ENCODE measurements around the gene AGBL4.

AGBL4 gene

GRCh38 chr1:49125746-49126145 lies 898.0 kb downstream of the AGBL4 start:
- Histone ChIP-seq H3K27me3 (ENCODE audit: insufficient read depth, low read length, poor library complexity) (no peaks in the 10 kb centered on the region), H3K4me2 (ENCODE audit: insufficient read depth, low read length) (no peak overlapping the region), H2AFZ (ENCODE audit: low read depth, low read length) (no peak overlapping the region), H3K4me1 (ENCODE audit: insufficient read depth, low read length) (no peaks in the 10 kb centered on the region), H3K9me3 (ENCODE audit: insufficient read depth, low read length, severe bottlenecking) (no peaks in the 10 kb centered on the region), H3K9ac (ENCODE audit: low read depth, low read length) (no peak overlapping the region), H3K27ac (ENCODE audit: low read length) (no peak overlapping the region), H3K79me2 (ENCODE audit: insufficient read depth, low read length) (no peaks in the 10 kb centered on the region), H4K20me1 (ENCODE audit: insufficient read depth, low read length) (no peaks in the 10 kb centered on the region), H3K36me3 (ENCODE audit: insufficient read depth, low read length) (no peaks in the 10 kb centered on the region), H3K4me3 (ENCODE audit: low read depth in 1 of 2, low read length in 2 of 2) (no peak overlapping the region)
- TF ChIP-seq CTCF (IDR thresholded peaks at IDR 0.05; ENCODE audit: borderline replicate concordance, extremely low read depth, low read length, poor library complexity, severe bottlenecking) (no peak), EZH2 (IDR thresholded peaks at IDR 0.05; ENCODE audit: borderline replicate concordance, low read depth, low read length, severe bottlenecking) (no peak)
- DNase-seq: no peak
- ATAC-seq (ENCODE audit: insufficient read depth, low read depth): no peak

GRCh38 chr1:49111931-49112330 lies 911.8 kb downstream of the AGBL4 start:
- DNase-seq (no peak), ATAC-seq (ENCODE audit: insufficient read depth, low read depth) (no peak)
- Histone ChIP-seq H3K79me2 (ENCODE audit: insufficient read depth, low read length) (no peaks in the 10 kb centered on the region), H3K4me3 (ENCODE audit: low read depth in 1 of 2, low read length in 2 of 2) (no peak overlapping the region), H3K4me1 (ENCODE audit: insufficient read depth, low read length) (no peaks in the 10 kb centered on the region), H3K4me2 (ENCODE audit: insufficient read depth, low read length) (no peak overlapping the region), H3K9ac (ENCODE audit: low read depth, low read length) (no peak overlapping the region), H4K20me1 (ENCODE audit: insufficient read depth, low read length) (no peaks in the 10 kb centered on the region), H3K27me3 (ENCODE audit: insufficient read depth, low read length, poor library complexity) (no peaks in the 10 kb centered on the region), H3K36me3 (ENCODE audit: insufficient read depth, low read length) (no peaks in the 10 kb centered on the region), H3K27ac (ENCODE audit: low read length) (no peak overlapping the region), H3K9me3 (ENCODE audit: insufficient read depth, low read length, severe bottlenecking) (no peaks in the 10 kb centered on the region), H2AFZ (ENCODE audit: low read depth, low read length) (no peak overlapping the region)
- no peak for TF ChIP-seq CTCF (IDR thresholded peaks at IDR 0.05; ENCODE audit: borderline replicate concordance, extremely low read depth, low read length, poor library complexity, severe bottlenecking)
- TF ChIP-seq EZH2 (IDR thresholded peaks at IDR 0.05; ENCODE audit: borderline replicate concordance, low read depth, low read length, severe bottlenecking): no peak

- TF ChIP-seq EZH2 (IDR thresholded peaks at IDR 0.05; ENCODE audit: borderline replicate concordance, low read depth, low read length, severe bottlenecking): no peak
- H3K4me3 ChIP-seq (ENCODE audit: low read depth in 1 of 2, low read length in 2 of 2): no peak overlapping the region
- H3K27ac ChIP-seq (ENCODE audit: low read length): no peak overlapping the region
- H3K79me2 ChIP-seq (ENCODE audit: insufficient read depth, low read length): no peaks in the 10 kb centered on the region
- H3K4me1 ChIP-seq (ENCODE audit: insufficient read depth, low read length): no peaks in the 10 kb centered on the region
- H2AFZ ChIP-seq (ENCODE audit: low read depth, low read length): no peak overlapping the region
- H3K9ac ChIP-seq (ENCODE audit: low read depth, low read length): no peak overlapping the region
- ATAC-seq (ENCODE audit: insufficient read depth, low read depth) (no peak), DNase-seq (no peak)
- no peaks in the 10 kb centered on the region for H3K36me3 ChIP-seq (ENCODE audit: insufficient read depth, low read length)
- no peak overlapping the region for H3K4me2 ChIP-seq (ENCODE audit: insufficient read depth, low read length)
- H3K9me3 ChIP-seq (ENCODE audit: insufficient read depth, low read length, severe bottlenecking): no peaks in the 10 kb centered on the region
- H4K20me1 ChIP-seq (ENCODE audit: insufficient read depth, low read length): no peaks in the 10 kb centered on the region
- H3K27me3 ChIP-seq (ENCODE audit: insufficient read depth, low read length, poor library complexity): no peaks in the 10 kb centered on the region
Observed at GRCh38 chr1:49106445-49106844, 917.3 kb downstream of the AGBL4 start.

- no peaks in the 10 kb centered on the region for H3K9me3 ChIP-seq (ENCODE audit: insufficient read depth, low read length, severe bottlenecking)
- no peak overlapping the region for H3K4me3 ChIP-seq (ENCODE audit: low read depth in 1 of 2, low read length in 2 of 2)
Observed at GRCh38 chr1:49104575-49104974, 919.2 kb downstream of the AGBL4 start.

More at GRCh38 chr1:49104575-49104974, 919.2 kb downstream of the AGBL4 start:
- no peak overlapping the region for H3K27ac ChIP-seq (ENCODE audit: low read length)
- H3K4me2 ChIP-seq (ENCODE audit: insufficient read depth, low read length): no peak overlapping the region
- H4K20me1 ChIP-seq (ENCODE audit: insufficient read depth, low read length): no peaks in the 10 kb centered on the region
- H3K36me3 ChIP-seq (ENCODE audit: insufficient read depth, low read length): no peaks in the 10 kb centered on the region
- H2AFZ ChIP-seq (ENCODE audit: low read depth, low read length): no peak overlapping the region
- H3K79me2 ChIP-seq (ENCODE audit: insufficient read depth, low read length): no peaks in the 10 kb centered on the region
- ATAC-seq (ENCODE audit: insufficient read depth, low read depth) (no peak), DNase-seq (no peak)
- no peak overlapping the region for H3K9ac ChIP-seq (ENCODE audit: low read depth, low read length)
- TF ChIP-seq EZH2 (IDR thresholded peaks at IDR 0.05; ENCODE audit: borderline replicate concordance, low read depth, low read length, severe bottlenecking): no peak
- TF ChIP-seq CTCF (IDR thresholded peaks at IDR 0.05; ENCODE audit: borderline replicate concordance, extremely low read depth, low read length, poor library complexity, severe bottlenecking): no peak
- no peaks in the 10 kb centered on the region for H3K4me1 ChIP-seq (ENCODE audit: insufficient read depth, low read length)
- H3K27me3 ChIP-seq (ENCODE audit: insufficient read depth, low read length, poor library complexity): no peaks in the 10 kb centered on the region
